IMR-90 (cell line): ENCODE data around the gene CDC5L. TPM values are rescaled to one million over a fixed set of nuclear protein-coding genes. Genes with fewer than 3 reads are reported as not detected.

ENCODE experiments used
- ATAC-seq: fragments of 200-7000 bp; cut with Tn5 transposase; 2 replicates; pipeline ENCODE4 v1.9.1; 2020; ENCODE audit warnings: low read depth, mild to moderate bottlenecking, moderate library complexity
- BruUV-seq: library from RNA; stranded (reverse); fragments of 400-500 nt; replicated peaks from 2 replicates; lab custom pipeline; 2021; lab: Mats Ljungman, UMichigan
- CTCF ChIA-PET: fragments of 300-600 bp; formaldehyde crosslinking; extraction: SDS; loops from one replicate; lab custom pipeline; 2021; ENCODE audit warnings: antibody characterized with exemption; lab: Yijun Ruan, JAX
- POLR2A ChIA-PET: fragments of 300-600 bp; sonication (Branson Sonifier 250); formaldehyde crosslinking; loops from one replicate; lab custom pipeline; 2022; ENCODE audit warnings: antibody characterized with exemption; ENCODE audit not compliant: unreplicated experiment; lab: Charles Lee
- DNase-seq: peaks from one replicate; pipeline ENCODE4 v3.0.0; 2013
- H2AFZ ChIP-seq: replicated peaks from 2 replicates; pipeline ENCODE3; 2013; ENCODE audit warnings: low read length, mild to moderate bottlenecking; ENCODE audit not compliant: poor library complexity
- H2AK5ac ChIP-seq: 2 replicates; pipeline ENCODE4 v1.6.1; 2013; ENCODE audit warnings: low read depth, low read length, inconsistent platforms
- H2AK9ac ChIP-seq: replicated peaks from 2 replicates; pipeline ENCODE3; 2013; ENCODE audit warnings: mild to moderate bottlenecking, low read depth, low read length, moderate library complexity; ENCODE audit not compliant: poor library complexity
- H2BK120ac ChIP-seq: 2 replicates; pipeline ENCODE4 v1.6.1; 2013; ENCODE audit warnings: low read depth, low read length, inconsistent platforms
- H2BK15ac ChIP-seq: 3 replicates; pipeline ENCODE4 v1.6.1; 2013; ENCODE audit warnings: low read depth, low read length, inconsistent platforms
- H2BK20ac ChIP-seq: 2 replicates; pipeline ENCODE4 v1.6.1; 2013; ENCODE audit warnings: low read depth, mild to moderate bottlenecking, inconsistent platforms, low read length, moderate library complexity
- H2BK5ac ChIP-seq: 2 replicates; pipeline ENCODE4 v1.6.1; 2013; ENCODE audit warnings: mild to moderate bottlenecking, low read depth, low read length, inconsistent platforms; ENCODE audit not compliant: poor library complexity, severe bottlenecking
- H3K14ac ChIP-seq: replicated peaks from 2 replicates; pipeline ENCODE4 v1.6.1; 2013; ENCODE audit warnings: low read depth, low read length, inconsistent platforms
- H3K18ac ChIP-seq: 2 replicates; pipeline ENCODE4 v1.6.1; 2013; ENCODE audit warnings: low read depth, low read length, control low read depth
- H3K23ac ChIP-seq: 2 replicates; pipeline ENCODE4 v1.6.1; 2013; ENCODE audit warnings: low read depth, low read length, inconsistent platforms
- H3K27ac ChIP-seq: 2 replicates; pipeline ENCODE4 v1.5.1; 2013; ENCODE audit warnings: mild to moderate bottlenecking, control low read depth, low read length; ENCODE audit not compliant: insufficient read depth
- H3K27me3 ChIP-seq: 2 replicates; pipeline ENCODE4 v1.6.1; 2013; ENCODE audit warnings: low read length; ENCODE audit not compliant: control insufficient read depth, insufficient read depth
- H3K36me3 ChIP-seq: 2 replicates; pipeline ENCODE4 v1.6.1; 2013; ENCODE audit warnings: low read length, mixed read lengths; ENCODE audit not compliant: control insufficient read depth, insufficient read depth
- H3K4ac ChIP-seq: 2 replicates; pipeline ENCODE4 v1.6.1; 2013; ENCODE audit warnings: low read depth, low read length, inconsistent platforms
- H3K4me1 ChIP-seq: 2 replicates; pipeline ENCODE4 v1.6.1; 2013; ENCODE audit warnings: low read length, mixed read lengths; ENCODE audit not compliant: control insufficient read depth, insufficient read depth
- H3K4me2 ChIP-seq: 2 replicates; pipeline ENCODE4 v1.6.1; 2013; ENCODE audit warnings: low read depth, mild to moderate bottlenecking, control low read depth, low read length, moderate library complexity
- H3K4me3 ChIP-seq: 2 replicates; pipeline ENCODE4 v1.5.1; 2013; ENCODE audit warnings: low read depth, mild to moderate bottlenecking, control low read depth, low read length, moderate library complexity; ENCODE audit not compliant: insufficient read depth
- H3K56ac ChIP-seq: 2 replicates; pipeline ENCODE4 v1.6.1; 2013; ENCODE audit warnings: low read length, inconsistent platforms; ENCODE audit not compliant: insufficient read depth; ENCODE audit errors: extremely low read depth
- H3K79me1 ChIP-seq, 2 experiments: 2 replicates each; pipeline ENCODE4 v1.6.1; 2013; ENCODE audit warnings: low read length in 2 of 2, inconsistent platforms in 1 of 2, low read depth in 1 of 2
- H3K9ac ChIP-seq: 2 replicates; pipeline ENCODE4 v1.6.1; 2013; ENCODE audit warnings: low read depth, low read length, control low read depth
- H3K9me1 ChIP-seq: 2 replicates; pipeline ENCODE4 v1.6.1; 2013; ENCODE audit warnings: low read length, inconsistent platforms; ENCODE audit not compliant: insufficient read depth
- H3K9me3 ChIP-seq: 2 replicates; pipeline ENCODE4 v1.6.1; 2013; ENCODE audit warnings: low read length; ENCODE audit not compliant: control insufficient read depth, insufficient read depth
- H4K20me1 ChIP-seq: 2 replicates; pipeline ENCODE4 v1.6.1; 2013; ENCODE audit warnings: low read length, inconsistent platforms; ENCODE audit not compliant: insufficient read depth
- H4K5ac ChIP-seq: 2 replicates; pipeline ENCODE4 v1.6.1; 2013; ENCODE audit warnings: mild to moderate bottlenecking, low read depth, low read length, control low read depth
- H4K8ac ChIP-seq, 2 experiments: 2 replicates each; pipeline ENCODE4 v1.6.1; 2013; ENCODE audit warnings: low read depth in 2 of 2, low read length in 2 of 2, control low read depth in 1 of 2, inconsistent platforms in 1 of 2
- H4K91ac ChIP-seq: 2 replicates; pipeline ENCODE4 v1.6.1; 2013; ENCODE audit warnings: low read depth, low read length, inconsistent platforms; ENCODE audit not compliant: insufficient read depth
- USF2 ChIP-seq: fragments of 150-350 bp; IDR thresholded peaks from 2 replicates; pipeline ENCODE4 v1.6.1; 2017; ENCODE audit warnings: mild to moderate bottlenecking, antibody characterized with exemption, low read length, low read depth
- WGBS, 2 experiments: methylation state at CpG; one replicate each; pipeline versions ENCODE4 v1.1.5 to v1.1.7; 2013; ENCODE audit warnings: missing lambda C conversion rate in 2 of 2; ENCODE audit not compliant: insufficient read length in 1 of 2; ENCODE audit errors: extremely low coverage in 2 of 2; 5-methylcytosine and 5-hydroxymethylcytosine counted together
- dilution Hi-C: fragments of 300-500 bp; cut with HindIII; formaldehyde crosslinking; loops from one replicate; pipeline ENCODE4 v1.14.3; 2018; ENCODE audit warnings: low sequenced_read_pairs; ENCODE audit not compliant: unreplicated experiment
- in situ Hi-C: fragments of 300-500 bp; cut with MboI; formaldehyde crosslinking; loops from 3 replicates; pipeline ENCODE4 v1.14.3; 2019; ENCODE audit warnings: low sequenced_read_pairs, inconsistent platforms, mixed read lengths
- intact Hi-C: fragments of 100-400 bp; cut with micrococcal nuclease; formaldehyde crosslinking; loops from 2 replicates; pipeline ENCODE4 v1.10.0; 2022
- polyA plus RNA-seq, 3 experiments: library from polyadenylated mRNA; depleted of rRNA; stranded (reverse); fragments of >200 nt; gene quantifications; 2 replicates each; pipeline ENCODE4 v1.2.3, GENCODE V29; 2012; ENCODE audit warnings: low replicate concordance in 1 of 3
- total RNA-seq: library from RNA; depleted of rRNA; stranded (reverse); fragments of >200 nt; gene quantifications from 2 replicates; pipeline ENCODE4 v1.2.3, GENCODE V29; 2012

Gene CDC5L
- total and polyA plus RNA-seq, 2 of the 4 experiments (the other 2 are of a cell fraction), result 9.9 to 17.7 TPM

- Histone ChIP-seq H4K8ac (no peak overlapping the region), H3K4me2 (no peak overlapping the region), H3K23ac (no peak overlapping the region), H2AK5ac (no peak overlapping the region), H3K4me3 (no peak overlapping the region), H3K79me1 (no peaks in the 10 kb centered on the region), H2BK20ac (no peak overlapping the region), H3K14ac (no peak overlapping the region), H4K5ac (no peak overlapping the region), H3K4me1 (peaks cover 2% of the 10 kb centered on the region; the same call in 1 of the 2 replicates), H3K27ac (no peak overlapping the region), H3K9me1 (no peaks in the 10 kb centered on the region), H2AK9ac (no peak overlapping the region), H3K9me3 (no peaks in the 10 kb centered on the region), H2AFZ (no peak overlapping the region), H3K18ac (no peak overlapping the region), H4K91ac (no peak overlapping the region), H3K27me3 (peaks cover 29% of the 10 kb centered on the region), H2BK15ac (no peak overlapping the region), H2BK120ac (no peak overlapping the region), H4K20me1 (no peaks in the 10 kb centered on the region), H3K56ac (no peak overlapping the region), H3K36me3 (no peaks in the 10 kb centered on the region), H3K9ac (no peak overlapping the region), H2BK5ac (no peak overlapping the region), H3K4ac (no peak overlapping the region)
- dilution Hi-C loops, result no loop called here
- WGBS, 2 experiments, result no CpG with 5 or more reads among the region's 1 CpG
- DNase-seq (no peak), ATAC-seq (no peak)
- in situ Hi-C loops, result loop anchor here (10.0 to 25.0 kb wide), 2 partner anchors 170 to 1238 kb away; no protein-coding TSS in a partner anchor
- intact Hi-C loops, result loop anchor here (1.0 to 5.0 kb wide), 8 partner anchors 43 to 1450 kb away; partner anchors contain the start of gene SUPT3H
- POLR2A ChIA-PET, result no interaction called here
- CTCF ChIA-PET, result interaction anchor here (1.1 to 1.7 kb wide), 7 partner anchors 13 to 1472 kb away, joined by 3 to 15 read pairs (median 5); partner anchors contain the start of gene SUPT3H
- BruUV-seq, result no TSS peak
- no peak for TF ChIP-seq USF2
These were observed 87.1 kb downstream of the CDC5L start for GRCh38 chr6:44474643-44475042.
